HUES6 (cell line): Measurements from ENCODE around the gene AATK.

Experiments
- H3K27ac ChIP-seq: 2 replicates; pipeline ENCODE4 v1.7.0; 2013; ENCODE audit warnings: low read depth, mild to moderate bottlenecking, low read length, inconsistent platforms
- H3K27me3 ChIP-seq: 2 replicates; pipeline ENCODE4 v1.6.1; 2013; ENCODE audit warnings: low read length; ENCODE audit not compliant: control insufficient read depth, insufficient read depth
- H3K36me3 ChIP-seq: 2 replicates; pipeline ENCODE4 v1.6.1; 2013; ENCODE audit warnings: low read length; ENCODE audit not compliant: control insufficient read depth, insufficient read depth
- H3K4me1 ChIP-seq: 2 replicates; pipeline ENCODE4 v1.6.1; 2013; ENCODE audit warnings: low read length; ENCODE audit not compliant: control insufficient read depth, insufficient read depth
- H3K4me3 ChIP-seq: 2 replicates; pipeline ENCODE4 v1.5.1; 2013; ENCODE audit warnings: low read depth, low read length
- H3K9ac ChIP-seq: one replicate; pipeline ENCODE4 v1.6.1; 2013; ENCODE audit warnings: mild to moderate bottlenecking, low read length
- H3K9me3 ChIP-seq: 2 replicates; pipeline ENCODE4 v1.6.1; 2013; ENCODE audit warnings: low read depth, low read length; ENCODE audit not compliant: control insufficient read depth, insufficient read depth

Gene AATK

GRCh38 chr17:81094509-81095382 is 71.3 kb downstream of the AATK start:
- H3K27ac ChIP-seq, result peak overlapping the region; percentile 67; the same call in 1 of the 2 replicates

DNA sequence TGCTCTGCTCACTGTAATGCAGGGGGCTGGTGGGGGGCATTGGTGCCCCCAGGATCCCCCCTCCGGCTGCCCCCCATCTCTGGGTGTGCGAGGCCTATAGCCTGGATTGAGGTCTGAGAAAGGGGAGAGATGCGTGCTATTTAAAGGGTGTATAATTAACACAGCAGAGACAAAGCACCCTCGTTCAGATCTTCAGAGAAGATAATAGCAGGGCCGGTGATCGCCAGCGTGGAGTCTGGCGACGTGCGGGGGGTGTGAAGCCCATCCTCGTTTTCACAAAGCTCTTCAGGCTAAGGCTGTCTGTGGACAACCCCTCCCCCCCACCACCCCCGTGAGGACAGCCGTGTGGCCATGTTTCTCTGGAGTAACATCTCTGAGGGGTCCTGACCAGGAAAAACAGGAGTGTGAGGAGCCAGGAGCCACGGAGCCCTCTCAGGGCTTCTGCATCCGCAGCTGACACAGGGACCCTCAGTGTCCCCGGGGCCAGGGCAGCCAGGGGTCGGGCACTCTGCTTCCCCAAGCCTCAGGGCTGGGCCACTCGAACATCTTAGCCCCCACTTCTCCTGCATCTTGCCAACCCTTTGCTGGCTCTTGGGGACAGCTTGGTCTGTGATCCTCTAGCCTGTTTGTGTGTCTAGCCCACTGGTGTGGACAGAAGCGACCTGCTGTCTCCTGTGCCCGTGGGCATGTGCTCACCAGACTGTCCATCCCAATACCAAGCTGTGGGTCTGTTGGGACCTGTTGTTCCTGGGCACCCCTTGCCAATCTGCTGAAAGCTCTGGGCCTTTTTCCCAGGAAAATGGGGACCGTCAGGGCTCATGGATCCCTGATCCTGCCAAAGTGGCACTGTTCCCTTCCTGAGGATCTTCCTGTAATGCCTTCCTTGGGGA is 72.2 kb downstream of the AATK start:
- H3K36me3 ChIP-seq, result no peaks in the 10 kb centered on the region
- H3K27ac ChIP-seq, result no peak overlapping the region
- no peak overlapping the region for H3K9ac ChIP-seq
- H3K9me3 ChIP-seq, result no peaks in the 10 kb centered on the region
- H3K4me1 ChIP-seq, result peaks cover 60% of the 10 kb centered on the region
- H3K27me3 ChIP-seq, result no peaks in the 10 kb centered on the region
- no peak overlapping the region for H3K4me3 ChIP-seq

More at GRCh38 chr17:81094509-81095382, 71.3 kb downstream of the AATK start:
- no peaks in the 10 kb centered on the region for H3K36me3 ChIP-seq
- H3K4me1 ChIP-seq, result peaks cover 59% of the 10 kb centered on the region
- H3K27me3 ChIP-seq, result no peaks in the 10 kb centered on the region
- H3K4me3 ChIP-seq, result peak overlapping the region; percentile 6; the same call in 1 of the 2 replicates
- H3K9me3 ChIP-seq, result no peaks in the 10 kb centered on the region
- H3K9ac ChIP-seq, result peak overlapping the region; percentile 73

- no peaks in the 10 kb centered on the region for H3K27me3 ChIP-seq
- H3K9ac ChIP-seq, result no peak overlapping the region
- H3K4me3 ChIP-seq, result no peak overlapping the region
- no peaks in the 10 kb centered on the region for H3K9me3 ChIP-seq
- peaks cover 5% of the 10 kb centered on the region; the same call in 1 of the 2 replicates for H3K36me3 ChIP-seq
- H3K4me1 ChIP-seq, result peaks cover 59% of the 10 kb centered on the region
- no peak overlapping the region for H3K27ac ChIP-seq
Measured at GRCh38 chr17:81092518-81093095, 73.4 kb downstream of the AATK start.

DNA sequence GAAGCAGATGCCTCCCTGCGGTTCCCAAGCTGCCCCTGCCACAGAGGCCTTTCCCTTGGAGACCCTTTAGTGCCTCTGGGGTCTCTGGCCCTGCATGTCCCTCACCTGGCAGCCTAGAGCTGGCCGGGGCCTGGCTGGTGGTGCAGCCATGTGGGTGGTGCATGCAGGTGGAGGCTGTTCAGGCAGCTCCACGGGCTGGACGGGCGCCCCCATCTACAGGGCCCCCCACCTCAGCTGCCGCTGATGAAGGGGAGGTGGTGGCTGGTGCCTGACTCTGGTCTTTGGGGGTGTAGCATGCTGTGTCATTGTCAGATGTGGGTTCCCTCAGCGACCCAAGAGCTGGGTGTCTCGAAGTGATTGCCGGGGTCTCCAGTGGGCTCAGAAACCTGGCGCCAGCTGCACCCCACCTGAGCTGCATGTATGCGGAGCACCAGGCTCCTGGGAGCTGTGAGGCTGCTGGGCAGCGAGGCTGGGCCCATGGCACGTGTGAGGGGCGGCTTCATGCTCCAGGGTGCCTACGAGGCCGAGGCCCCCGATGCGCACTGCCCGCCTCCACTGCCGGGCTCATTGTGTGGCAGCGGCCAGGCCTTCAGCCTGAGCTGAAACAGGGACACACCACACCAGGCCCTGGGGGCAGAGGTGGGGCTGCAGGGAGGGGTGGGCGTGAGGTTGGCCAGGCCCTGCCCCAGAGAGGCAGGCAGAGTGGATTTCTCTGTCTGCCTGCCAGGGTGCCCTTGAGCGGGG is 74.1 kb downstream of the AATK start:
- no peaks in the 10 kb centered on the region for H3K9me3 ChIP-seq
- H3K27ac ChIP-seq, result no peak overlapping the region; the same call in 1 of the 2 replicates
- H3K27me3 ChIP-seq, result no peaks in the 10 kb centered on the region
- no peak overlapping the region for H3K4me3 ChIP-seq
- peaks cover 53% of the 10 kb centered on the region for H3K4me1 ChIP-seq
- no peak overlapping the region for H3K9ac ChIP-seq
- peaks cover 10% of the 10 kb centered on the region for H3K36me3 ChIP-seq

GRCh38 chr17:81091154-81091553 is 74.9 kb downstream of the AATK start:
- no peak overlapping the region for H3K27ac ChIP-seq
- H3K9me3 ChIP-seq, result no peaks in the 10 kb centered on the region
- no peak overlapping the region for H3K4me3 ChIP-seq
- H3K36me3 ChIP-seq, result peaks cover 13% of the 10 kb centered on the region
- peaks cover 45% of the 10 kb centered on the region for H3K4me1 ChIP-seq
- no peaks in the 10 kb centered on the region for H3K27me3 ChIP-seq
- no peak overlapping the region for H3K9ac ChIP-seq

- peak overlapping the region; percentile 35 for H3K9ac ChIP-seq
- no peaks in the 10 kb centered on the region for H3K27me3 ChIP-seq
- peaks cover 41% of the 10 kb centered on the region for H3K4me1 ChIP-seq
- no peak overlapping the region for H3K27ac ChIP-seq
- H3K4me3 ChIP-seq, result 0 out of 2 replicates have a peak overlapping the region, but pooled peaks have one; percentile 25
- peaks cover 13% of the 10 kb centered on the region for H3K36me3 ChIP-seq
- no peaks in the 10 kb centered on the region for H3K9me3 ChIP-seq
Measured at GRCh38 chr17:81090361-81091136, 75.5 kb downstream of the AATK start.

DNA sequence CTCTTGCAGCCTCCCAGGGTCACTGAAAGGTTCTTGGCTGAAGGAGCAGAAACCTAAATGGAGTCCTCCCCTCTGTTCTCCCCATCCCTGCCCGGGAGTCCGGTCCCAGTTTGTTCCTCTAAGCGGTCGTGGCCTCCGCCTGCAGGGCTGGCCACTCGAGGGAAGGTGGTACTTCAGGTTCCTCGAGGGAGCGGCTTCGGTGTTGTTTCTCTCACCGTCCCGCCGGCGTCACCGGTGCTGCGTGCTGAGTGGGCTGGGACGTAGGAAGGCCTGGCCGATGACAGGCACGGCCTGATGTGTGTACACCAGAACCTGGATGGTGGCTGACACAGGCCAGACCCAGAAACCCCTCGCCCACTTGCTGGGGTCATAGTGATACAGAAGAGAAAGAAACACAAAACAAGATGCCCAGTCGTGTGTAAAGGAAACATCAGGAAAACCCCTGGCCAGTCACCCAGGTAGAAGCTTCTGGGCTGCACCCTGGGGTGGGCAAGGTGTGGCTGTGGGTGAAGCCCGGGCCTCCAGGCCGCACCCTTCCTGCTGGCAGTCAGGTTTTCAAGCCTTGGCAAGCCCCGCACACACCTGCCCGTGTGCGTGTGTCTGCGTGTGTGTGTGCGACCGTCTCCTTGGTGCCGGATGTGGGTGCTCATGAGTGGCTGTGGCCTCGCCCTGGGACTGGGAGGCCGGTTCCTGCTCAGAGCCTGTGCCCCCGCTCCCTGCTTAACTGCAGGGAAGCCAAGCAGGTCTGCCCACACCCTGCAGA is 79.1 kb downstream of the AATK start:
- Histone ChIP-seq H3K27me3 (no peaks in the 10 kb centered on the region), H3K4me1 (peaks cover 18% of the 10 kb centered on the region), H3K9ac (no peak overlapping the region), H3K4me3 (no peak overlapping the region), H3K9me3 (no peaks in the 10 kb centered on the region), H3K27ac (no peak overlapping the region), H3K36me3 (peaks cover 23% of the 10 kb centered on the region)

DNA sequence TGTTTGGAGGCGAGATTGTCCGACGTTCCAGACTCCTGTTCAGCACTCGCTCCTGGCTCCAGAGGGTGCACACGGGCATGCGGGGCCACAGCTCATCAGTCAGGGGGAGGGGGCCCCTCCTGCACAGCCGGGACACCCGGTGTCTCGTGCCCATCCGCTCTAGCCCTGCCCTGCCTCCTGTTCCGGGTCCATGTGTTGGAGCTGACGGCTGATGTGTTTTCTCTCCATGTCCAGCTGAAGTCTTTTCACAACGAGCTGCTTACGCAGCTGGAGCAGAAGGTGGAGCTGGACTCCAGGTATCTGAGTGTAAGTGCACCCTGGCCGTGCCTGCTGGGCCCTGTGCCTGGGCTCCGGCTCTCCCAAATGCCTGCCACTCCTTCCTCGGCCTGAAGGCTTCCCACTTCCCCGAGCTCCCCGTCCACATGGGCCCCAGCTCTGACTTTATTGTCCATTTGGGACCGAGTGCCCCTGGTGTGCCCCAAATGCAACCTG is 80.6 kb downstream of the AATK start:
- Histone ChIP-seq H3K36me3 (peaks cover 23% of the 10 kb centered on the region), H3K27me3 (no peaks in the 10 kb centered on the region), H3K4me3 (no peak overlapping the region), H3K27ac (no peak overlapping the region), H3K4me1 (peaks cover 8% of the 10 kb centered on the region), H3K9me3 (no peaks in the 10 kb centered on the region), H3K9ac (no peak overlapping the region)

- no peak overlapping the region for H3K27ac ChIP-seq
- no peak overlapping the region for H3K4me3 ChIP-seq
- H3K4me1 ChIP-seq, result peaks cover 3% of the 10 kb centered on the region; the same call in 1 of the 2 replicates
- H3K9me3 ChIP-seq, result no peaks in the 10 kb centered on the region
- no peak overlapping the region for H3K9ac ChIP-seq
- H3K27me3 ChIP-seq, result no peaks in the 10 kb centered on the region
- peaks cover 23% of the 10 kb centered on the region for H3K36me3 ChIP-seq
Measured at GRCh38 chr17:81084680-81085419, 81.2 kb downstream of the AATK start.
